ENCODE results near the gene SOWAHC.

DNA sequence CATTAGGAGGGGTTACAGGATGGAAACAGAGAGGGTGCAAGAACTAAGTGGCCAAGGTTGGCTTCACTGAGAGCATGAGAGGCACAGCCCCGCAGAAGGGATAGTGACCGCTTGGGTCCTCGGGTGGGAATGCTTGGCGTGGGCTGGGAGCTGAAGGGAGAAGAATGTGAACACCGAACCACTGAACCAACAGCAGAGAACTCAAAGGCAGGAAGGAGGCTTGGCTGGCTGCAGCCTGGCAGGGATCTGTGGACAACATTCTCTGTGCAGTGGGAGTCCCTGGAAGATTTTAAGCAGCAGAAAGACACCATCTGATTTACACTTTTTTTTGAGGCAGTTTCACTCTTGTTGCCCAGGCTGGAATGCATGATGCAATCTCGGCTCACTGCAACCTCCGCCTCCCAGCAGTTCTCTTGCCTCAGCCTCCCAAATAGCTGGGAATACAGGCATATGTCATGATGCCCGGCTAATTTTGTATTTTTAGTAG lies 33.9 kb downstream of the SOWAHC start:
- TF ChIP-seq, protein P1, sequence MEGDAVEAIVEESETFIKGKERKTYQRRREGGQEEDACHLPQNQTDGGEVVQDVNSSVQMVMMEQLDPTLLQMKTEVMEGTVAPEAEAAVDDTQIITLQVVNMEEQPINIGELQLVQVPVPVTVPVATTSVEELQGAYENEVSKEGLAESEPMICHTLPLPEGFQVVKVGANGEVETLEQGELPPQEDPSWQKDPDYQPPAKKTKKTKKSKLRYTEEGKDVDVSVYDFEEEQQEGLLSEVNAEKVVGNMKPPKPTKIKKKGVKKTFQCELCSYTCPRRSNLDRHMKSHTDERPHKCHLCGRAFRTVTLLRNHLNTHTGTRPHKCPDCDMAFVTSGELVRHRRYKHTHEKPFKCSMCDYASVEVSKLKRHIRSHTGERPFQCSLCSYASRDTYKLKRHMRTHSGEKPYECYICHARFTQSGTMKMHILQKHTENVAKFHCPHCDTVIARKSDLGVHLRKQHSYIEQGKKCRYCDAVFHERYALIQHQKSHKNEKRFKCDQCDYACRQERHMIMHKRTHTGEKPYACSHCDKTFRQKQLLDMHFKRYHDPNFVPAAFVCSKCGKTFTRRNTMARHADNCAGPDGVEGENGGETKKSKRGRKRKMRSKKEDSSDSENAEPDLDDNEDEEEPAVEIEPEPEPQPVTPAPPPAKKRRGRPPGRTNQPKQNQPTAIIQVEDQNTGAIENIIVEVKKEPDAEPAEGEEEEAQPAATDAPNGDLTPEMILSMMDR (IDR thresholded peaks at IDR 0.05; ENCODE audit: low read length) = no peak
- no peak for TF ChIP-seq EZH2 (IDR thresholded peaks at IDR 0.05; ENCODE audit: borderline replicate concordance, low read length)
